NCI-H345 (cell line): ENCODE data around the gene SLC29A4.
"Not testable (repeated sequence)": the region's sequence is repeated elsewhere in the genome, so short reads cannot be mapped to it uniquely, and the experiment has no call there.

Source experiments
- DNase-seq: peaks from one replicate; lab custom pipeline; 2025; lab: John Stamatoyannopoulos, UW

The SLC29A4 gene

DNA sequence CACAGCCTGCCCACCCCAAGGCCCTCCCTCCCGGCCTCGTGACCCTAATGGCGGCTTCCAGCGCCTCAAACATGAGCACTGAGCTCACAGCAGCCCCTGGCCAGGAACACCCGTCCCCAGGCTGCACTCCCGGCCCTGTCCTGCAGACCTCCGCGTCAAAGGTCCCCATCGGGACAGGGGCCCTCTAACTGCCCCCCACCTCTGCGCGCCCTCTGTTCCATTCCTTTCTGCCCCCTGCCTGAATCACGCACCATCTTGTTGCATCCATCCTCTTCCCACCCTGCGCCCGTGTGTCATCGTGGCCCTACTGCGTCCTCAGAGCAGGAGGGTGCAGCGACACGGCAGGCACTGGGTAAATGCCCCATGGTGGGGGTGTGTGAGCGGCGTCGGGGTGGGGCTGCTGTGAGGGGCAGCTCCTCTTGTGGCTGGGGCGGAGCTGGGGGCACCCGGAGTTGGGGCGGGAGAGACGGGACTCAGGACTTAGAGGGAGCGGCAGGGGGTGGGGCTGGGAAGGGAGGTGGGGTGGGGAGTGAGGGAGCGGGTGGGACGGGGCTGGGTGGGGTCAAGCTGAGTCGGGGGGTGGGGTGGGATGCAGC lies 13.4 kb downstream of the SLC29A4 start:
- no peak for DNase-seq

DNA sequence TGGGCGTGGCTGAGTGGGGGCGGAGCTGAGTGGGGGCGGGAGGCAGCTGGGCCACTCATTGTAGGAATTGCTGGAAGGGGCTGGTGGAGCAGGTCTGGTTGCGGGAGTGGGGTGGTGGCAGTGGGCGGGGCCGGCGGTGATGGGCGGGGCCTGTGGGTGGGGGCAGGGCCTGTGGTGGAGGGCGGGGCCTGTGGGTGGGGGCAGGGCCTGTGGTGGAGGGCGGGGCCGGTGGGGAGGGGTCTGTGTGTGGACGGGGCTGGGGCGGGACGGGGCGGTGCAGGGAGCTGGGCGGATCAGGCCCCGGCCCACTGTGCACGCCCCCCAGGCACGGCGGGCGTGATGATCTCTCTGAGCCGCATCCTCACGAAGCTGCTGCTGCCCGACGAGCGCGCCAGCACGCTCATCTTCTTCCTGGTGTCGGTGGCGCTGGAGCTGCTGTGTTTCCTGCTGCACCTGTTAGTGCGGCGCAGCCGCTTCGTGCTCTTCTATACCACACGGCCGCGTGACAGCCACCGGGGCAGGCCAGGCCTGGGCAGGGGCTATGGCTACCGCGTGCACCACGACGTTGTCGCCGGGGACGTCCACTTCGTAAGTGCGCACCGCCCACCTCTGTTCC lies 14.0 kb downstream of the SLC29A4 start:
- no peak for DNase-seq

DNA sequence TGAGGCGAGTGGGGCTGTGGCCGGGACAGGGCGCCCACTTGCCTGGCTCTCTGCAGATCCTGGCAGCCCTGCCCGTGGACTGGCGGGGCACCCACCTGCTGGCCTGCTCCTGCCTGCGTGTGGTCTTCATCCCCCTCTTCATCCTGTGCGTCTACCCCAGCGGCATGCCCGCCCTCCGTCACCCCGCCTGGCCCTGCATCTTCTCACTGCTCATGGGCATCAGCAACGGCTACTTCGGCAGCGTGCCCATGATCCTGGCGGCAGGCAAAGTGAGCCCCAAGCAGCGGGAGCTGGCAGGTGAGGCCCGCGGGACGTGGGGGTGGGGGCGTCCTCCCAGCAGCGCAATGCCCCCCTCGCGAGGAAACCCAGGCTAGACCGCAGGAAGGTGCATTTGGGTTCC lies 17.6 kb downstream of the SLC29A4 start:
- DNase-seq: no peak

DNA sequence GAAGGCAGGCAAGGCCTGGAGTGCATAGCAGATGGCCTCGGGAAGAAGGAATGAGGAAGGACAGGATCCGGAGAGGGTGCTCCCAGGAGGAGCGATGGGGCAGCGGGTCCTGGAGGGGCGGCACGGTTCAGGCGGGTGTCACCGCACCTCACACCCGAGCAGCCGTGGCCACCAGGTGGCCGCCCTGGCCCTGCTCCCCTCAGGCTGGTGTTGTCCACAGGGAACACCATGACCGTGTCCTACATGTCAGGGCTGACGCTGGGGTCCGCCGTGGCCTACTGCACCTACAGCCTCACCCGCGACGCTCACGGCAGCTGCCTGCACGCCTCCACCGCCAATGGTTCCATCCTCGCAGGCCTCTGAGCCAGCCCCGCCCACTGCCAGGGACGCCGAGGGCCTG lies 19.8 kb downstream of the SLC29A4 start:
- DNase-seq: no peak

DNA sequence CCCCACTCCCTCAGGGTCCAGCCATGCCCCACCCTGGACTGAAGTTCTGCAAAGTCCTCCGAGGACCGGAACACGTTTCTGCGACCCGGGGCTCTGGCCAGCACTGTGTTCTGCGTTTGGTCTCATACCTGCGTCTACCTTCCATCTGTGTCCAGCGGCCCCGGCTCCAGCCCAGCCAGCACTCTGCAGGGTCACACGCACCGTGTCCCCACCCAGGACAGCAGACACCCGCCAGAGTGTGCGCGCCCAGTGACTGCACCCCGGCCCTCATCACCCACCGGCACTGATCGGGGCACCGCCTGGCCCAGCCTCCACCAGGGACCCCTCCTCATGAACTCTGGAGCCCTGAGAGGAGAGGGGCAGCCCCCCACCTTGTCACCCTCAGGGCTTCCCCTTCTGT lies 20.3 kb downstream of the SLC29A4 start:
- DNase-seq: no peak

DNA sequence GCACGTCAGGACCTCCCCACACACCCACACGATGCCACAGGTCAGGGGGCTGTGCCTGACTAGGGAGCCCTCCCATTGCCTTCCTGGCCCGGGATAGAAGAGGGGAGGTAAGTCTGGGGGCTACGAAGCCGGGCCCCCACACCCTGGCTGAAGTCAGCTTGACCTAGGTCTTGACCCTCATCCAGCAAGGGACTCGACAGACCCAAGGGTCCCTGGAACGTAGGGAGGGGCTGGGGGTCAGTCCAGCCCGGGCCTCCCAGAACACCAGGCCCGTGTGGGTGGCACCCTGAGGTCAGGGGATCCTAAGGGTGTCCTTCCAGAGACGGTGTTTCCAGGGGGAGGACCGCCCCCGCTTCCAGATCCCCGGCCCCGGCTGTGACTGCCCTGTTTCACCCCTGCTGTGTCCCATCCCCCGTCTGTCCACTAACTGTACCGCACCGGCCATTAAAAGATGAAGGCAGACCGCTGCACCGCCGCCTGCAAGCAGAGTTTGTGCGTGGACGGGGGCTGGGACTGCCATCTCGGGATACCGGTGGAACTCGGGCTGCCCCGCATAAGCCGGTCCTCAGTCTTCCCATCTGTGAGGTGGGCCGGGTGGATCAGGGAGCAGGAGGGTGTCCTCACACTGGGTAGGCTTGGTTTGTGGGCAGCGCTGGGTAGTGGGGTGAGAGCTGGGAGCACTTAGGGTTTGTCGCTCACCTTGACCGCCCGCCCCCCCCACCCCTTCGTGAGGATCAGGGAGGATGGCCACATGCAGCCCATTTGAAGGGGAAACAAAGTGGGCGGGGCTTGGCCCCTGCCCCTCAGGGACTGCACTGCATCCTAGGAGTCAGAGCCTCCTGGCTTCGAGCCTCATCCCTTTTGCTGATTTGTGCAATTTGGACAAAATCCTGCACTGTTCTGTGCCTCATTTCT lies 21.1 kb downstream of the SLC29A4 start:
- no peak for DNase-seq

DNA sequence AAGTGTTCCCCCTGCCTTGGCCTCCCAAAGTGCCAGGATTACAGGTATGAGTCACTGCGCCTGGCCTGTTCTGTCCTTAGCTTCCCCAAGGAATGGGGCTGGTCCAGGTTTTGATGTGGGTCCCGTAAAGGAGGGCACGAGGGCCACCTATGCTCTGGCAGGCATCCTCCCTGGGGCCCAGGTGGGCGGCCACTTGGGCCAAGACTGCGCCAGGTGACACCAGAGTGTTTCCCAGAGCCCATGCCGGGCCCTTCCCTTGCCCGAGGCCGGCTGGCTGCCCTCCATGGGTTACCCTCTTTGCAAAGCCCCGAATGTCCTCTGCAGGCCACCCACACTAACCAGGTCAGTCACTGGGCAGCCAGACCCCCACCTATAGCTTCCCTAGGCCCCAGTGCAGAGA lies 22.3 kb downstream of the SLC29A4 start:
- DNase-seq: not testable (repeated sequence)

DNA sequence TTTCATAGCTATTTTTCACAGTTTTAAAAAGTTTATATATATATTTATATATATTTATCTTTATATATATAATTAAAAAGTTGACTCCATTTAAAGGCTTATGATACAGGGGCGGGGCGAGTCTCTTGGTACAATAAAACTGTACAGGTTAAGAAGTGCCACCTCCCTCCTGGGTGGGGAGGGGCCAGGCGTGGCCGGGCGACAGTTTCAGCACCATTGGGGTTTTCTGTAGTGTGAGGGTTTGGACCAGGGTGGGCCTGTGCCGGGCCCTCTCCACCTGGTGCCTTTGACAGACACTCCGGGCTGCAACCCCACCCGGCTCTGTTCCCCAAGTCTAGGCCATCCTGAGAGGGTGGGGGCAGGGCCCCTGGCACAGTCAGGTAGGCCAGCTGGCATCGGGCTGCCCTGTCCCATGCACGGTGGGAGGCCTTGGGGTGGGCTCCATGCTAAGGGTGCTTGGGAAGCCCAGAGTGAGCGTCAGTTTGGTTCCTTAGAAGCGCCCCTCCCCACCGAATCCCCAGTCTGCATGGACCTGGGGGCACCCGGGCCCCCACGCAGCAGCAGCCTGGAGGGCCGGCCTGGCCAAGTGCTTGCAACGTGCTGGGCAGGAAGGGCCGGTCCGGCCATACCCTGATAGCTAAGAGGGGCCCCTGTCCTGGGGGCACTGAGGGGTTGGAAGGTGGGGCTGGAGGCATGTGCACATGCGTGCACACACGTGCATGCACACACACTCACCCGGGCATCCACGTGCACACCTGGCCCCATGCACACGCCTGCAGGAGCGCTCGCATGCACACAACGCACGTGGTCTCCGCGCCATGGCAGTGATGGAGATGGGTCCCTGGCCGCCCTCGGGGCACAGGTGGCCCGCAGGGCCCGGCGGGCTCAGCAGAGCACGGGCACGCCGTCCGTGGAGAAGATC lies 24.7 kb downstream of the SLC29A4 start:
- not testable (repeated sequence) for DNase-seq

DNA sequence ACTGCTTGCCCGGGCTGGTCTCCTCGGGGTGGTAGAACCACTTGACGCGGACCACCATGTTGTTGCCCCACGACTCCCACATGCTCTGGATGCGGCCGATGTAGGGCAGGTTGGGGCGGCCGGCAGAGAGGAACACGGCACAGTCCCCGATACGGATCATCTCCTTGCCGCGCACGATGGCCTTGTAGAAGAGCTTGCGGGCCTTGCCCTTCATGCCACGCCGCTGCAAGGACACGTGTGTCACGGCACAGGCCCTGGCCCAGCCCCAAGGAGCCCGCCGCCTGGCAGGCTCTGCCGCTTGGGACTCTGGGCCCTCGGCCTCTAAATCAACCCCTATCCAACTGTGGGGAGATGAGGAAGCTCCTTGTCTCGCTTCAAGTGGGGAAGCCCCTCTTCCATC lies 26.4 kb downstream of the SLC29A4 start:
- DNase-seq: no peak

DNA sequence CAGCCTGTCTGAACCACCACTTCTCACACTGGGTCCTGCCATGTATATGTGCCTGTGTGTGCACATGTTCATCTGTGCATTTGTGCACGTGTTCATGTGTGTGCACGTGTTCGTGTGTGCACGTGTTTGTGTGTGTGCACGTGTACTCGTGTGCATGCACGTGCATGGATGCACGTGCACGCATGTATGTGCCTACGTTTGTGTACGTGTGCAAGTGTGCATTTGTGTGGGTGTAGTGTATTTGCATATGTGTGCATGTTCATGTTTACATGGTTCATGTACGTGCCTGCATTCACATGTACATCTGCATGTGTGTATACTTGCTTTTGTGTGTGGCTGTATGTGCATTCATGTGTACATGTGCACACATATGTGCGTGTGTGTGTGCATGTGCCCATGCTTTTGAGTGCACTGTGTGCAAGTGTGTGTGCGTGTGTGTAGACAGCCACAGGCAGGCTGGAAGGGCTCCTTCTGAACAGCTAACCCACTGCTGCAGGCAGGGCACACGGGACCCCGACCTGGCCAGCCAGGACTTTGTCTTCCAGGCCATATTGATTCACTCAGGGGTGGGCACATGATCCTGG lies 28.2 kb downstream of the SLC29A4 start:
- no peak for DNase-seq

DNA sequence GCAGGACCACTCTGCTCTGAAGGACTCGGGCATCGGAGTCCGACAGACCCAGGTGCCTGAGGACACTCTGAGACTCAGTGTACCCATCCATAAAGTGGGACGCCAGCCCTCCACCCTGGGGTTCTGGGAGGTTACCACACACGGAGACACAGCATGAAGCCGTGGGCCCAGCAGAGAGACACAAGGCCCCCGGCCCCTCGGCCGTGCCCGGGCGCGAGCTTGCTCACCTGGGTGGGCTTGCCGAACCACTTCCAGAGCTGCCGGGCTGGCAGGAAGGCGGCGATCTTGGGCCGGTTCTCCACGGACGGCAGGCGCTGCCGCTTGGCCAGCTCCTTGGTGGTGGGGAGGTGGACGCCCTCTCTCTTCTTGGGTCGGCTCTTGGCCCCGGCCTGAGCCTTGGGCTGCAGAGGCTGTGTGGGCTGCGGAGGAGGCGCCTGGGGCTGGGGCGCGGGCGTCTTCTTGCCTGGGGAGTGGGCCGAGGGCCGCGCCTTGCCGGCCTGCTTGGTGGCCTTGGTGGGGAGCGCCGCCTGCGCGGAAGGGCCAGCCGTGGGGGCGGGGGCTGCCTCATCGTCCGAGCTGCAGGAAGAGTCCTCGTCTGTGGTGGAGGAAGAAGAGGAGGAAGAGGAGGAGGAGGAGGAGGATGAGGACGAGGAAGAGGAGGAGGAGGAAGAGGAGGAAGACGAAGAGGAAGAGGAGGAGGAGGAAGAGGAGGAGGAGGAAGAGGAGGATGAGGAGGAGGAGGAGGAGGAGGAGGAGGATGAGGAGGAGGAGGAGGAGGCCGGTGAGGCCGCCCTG lies 29.7 kb downstream of the SLC29A4 start:
- DNase-seq: not testable (repeated sequence)

DNA sequence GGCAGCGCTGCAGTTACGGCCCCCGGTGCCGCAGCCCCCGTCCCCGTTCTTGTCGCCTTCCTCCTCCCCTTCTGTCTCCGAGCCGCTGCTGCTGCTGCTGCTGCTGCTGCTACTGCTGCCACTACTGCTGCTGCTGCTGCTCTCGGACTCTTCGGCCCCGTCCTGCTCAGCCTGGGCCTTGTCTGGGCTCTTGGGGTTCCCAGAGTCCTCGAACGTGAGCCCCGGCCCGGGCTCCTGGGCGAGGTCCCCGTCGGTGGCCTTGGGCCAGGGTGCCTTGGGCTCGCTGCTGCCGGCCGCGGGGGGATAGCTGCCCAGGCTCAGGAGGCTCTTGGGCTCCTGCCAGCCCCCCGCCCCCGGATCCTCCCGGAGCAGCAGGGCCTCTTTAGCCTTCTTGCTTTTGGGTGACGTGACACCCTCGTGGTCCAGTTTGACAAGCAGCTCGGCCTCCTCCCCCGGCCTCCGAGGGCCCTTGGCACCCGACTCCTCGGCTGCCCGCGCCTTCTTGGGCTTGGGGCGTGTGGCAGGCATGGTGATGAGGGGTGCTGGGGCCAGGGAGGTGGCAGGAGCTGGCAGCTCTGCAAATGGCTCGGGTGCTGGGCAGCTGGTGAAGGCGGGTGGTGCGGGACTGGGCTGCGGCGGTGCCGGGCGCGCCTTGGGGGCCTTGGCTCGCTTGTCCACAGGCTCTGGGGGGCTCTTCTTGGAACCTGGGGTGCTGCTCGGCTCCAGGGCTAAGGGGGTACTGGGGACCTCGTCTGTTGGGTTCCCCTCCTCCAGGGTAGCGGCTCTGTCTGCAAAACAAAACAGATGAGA lies 30.5 kb downstream of the SLC29A4 start:
- not testable (repeated sequence) for DNase-seq

DNA sequence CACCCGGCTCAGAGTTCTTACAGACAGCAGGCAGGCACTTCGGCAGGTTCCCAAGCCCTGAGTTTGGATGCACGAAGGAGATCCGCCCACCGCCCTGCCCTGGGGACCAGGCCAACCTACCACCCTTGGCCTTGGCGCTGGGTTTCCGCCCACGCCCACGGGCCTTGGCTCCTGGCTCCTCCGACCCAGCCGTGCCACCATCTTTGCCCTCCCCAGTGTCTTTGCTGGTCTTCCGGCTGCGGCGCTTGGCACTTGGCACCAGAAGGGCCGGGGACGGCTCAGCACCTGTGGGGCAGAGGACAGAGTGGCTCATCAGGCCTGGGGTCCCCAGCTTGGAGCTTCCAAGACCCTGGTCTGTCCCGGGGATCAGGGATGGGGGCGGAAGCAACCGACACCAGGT lies 32.1 kb downstream of the SLC29A4 start:
- DNase-seq: no peak

DNA sequence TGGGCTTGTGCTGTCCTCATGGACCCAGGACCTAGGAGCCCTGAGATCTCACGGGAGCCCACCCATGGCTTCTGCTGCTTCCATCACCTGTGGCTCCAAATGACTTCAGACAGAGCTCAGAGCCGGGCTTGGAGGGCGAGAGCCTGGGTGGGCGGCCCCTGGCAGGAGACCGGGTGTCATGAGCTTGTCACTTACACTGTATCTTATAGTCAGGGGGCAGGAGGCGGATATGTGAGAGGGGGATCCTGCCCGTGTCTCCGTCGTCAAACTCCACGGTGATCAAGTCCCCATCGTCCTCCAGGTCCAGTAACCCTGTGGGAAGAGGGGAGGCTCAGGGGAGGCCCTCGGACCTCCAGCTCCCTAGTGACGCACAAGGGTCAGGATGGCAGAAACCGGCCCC lies 33.0 kb downstream of the SLC29A4 start:
- DNase-seq: no peak

DNA sequence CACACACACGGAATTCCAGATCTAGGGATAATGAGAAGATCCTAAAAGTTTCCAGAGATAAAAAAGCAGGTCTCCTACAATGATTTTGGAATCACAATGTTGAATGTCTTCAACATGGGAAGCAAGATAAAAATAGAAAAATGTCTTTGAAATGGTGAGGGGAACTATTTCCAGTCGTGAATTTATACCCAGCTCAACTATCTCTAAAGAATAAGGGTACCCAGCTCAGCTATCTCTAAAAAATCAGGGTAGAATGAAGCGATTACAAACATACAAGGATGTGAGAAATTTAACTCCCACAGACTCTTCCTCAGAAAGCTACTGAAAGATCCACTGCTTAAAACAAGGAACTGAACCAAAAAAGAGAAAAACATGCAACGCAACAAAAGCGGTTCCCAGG lies 35.9 kb downstream of the SLC29A4 start:
- not testable (repeated sequence) for DNase-seq

DNA sequence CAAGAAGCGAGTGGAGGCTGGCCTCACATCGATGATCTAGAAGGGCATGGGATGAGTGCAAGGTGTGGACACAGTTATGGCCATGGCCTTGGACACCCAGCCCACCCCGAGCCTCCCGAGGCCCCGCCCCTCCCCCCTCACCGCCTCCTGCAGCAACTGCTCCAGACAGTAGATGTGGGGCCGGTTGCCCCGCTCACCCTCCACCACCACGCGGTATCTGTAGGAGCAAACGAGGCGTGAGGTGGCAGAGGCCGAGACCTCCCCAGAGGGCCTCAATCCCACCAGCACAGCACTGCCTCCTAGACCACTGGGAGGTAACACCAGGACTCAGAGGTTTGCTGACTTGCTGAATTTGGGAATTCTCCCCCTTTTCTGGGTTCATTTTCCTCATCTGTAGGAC lies 37.6 kb downstream of the SLC29A4 start:
- DNase-seq: no peak

DNA sequence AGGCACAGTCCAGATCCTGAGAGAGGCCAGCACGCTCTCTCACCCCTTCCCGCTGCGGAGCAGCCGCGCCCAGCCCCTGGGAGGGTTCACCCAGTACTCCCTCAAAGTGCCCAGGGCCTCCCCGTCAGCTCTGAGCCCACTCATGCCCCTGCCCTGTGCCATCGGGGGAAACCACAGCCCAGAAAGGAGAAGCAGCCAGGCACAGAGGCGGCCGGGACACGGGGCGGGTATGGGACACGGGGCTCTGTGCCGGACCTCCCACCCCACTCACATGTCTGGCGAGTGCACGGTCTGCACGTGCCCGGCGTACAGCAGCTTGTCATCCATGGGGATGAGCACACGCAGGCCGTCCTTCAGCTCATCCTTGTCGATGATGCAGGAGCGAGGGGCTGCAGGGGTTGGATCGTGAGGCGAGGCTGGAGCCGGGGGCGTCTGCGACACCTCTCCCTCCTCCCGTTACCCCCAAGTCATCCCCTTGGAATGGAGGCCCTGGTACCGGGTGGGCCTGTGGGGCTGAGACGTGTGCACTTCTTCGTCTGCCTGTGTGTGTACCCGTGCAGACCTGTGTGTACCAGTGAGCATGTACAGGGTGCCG lies 38.2 kb downstream of the SLC29A4 start:
- no peak for DNase-seq

DNA sequence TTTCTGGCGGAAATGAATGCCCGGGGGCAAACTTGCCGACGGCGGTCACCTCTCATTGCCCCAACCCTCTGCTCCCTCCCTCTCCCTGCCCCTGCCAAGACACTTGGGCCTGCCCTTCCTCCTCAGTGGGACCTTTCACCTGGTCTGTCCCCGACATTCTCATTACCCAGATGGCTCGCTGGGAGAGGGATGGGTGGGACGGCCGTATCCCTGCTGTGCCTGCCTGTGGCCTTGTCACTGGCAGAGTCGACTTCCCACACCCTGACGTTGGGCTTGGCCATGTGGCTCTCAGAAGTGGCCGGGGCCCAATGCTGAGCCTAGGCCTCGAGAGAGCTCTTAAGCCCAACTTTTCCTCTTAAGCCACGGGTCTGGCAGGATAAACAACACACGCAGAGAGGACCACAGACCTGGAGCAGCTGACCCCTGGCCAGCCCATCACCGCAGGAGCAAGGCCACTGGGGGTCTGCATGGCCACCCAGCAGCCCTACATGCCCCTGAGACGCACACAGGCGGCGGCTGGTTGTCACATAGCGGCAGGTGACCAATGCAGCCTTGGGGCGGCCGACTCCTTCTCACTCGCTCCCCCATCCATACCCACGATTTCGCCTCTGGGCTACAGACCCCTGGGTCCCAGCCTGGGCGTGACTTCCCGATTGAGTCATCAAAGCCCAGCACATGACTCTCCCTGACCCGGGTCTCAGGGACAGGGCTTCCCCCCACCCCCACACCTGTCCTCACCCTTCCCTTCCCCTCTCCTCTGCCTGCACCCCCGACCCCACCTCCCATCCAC lies 40.1 kb downstream of the SLC29A4 start:
- no peak for DNase-seq
